Ishikawa (cell line): ENCODE results near the gene SEMA3G.

Experiments
- CEBPB ChIP-seq: IDR thresholded peaks from 2 replicates; pipeline ENCODE4 v1.6.1; 2012
- EP300 ChIP-seq: IDR thresholded peaks from 2 replicates; pipeline ENCODE4 v1.6.1; 2012; ENCODE audit warnings: borderline replicate concordance
- RAD21 ChIP-seq: IDR thresholded peaks from 2 replicates; pipeline ENCODE4 v1.6.1; 2012; ENCODE audit warnings: low read depth
- REST ChIP-seq: IDR thresholded peaks from 2 replicates; pipeline ENCODE4 v1.6.1; 2012; ENCODE audit warnings: low read depth, mild to moderate bottlenecking
- YY1 ChIP-seq: IDR thresholded peaks from 2 replicates; pipeline ENCODE4 v1.6.1; 2012; ENCODE audit warnings: low read depth
- TF ChIP-seq, protein P1 (sequence below): IDR thresholded peaks from 2 replicates; pipeline ENCODE4 v1.6.1; 2012

GRCh38 chr3:52452126-52452525 is 7.2 kb upstream of the SEMA3G start:
- TF ChIP-seq REST (no peak), EP300 (no peak), RAD21 (no peak), YY1 (no peak), CEBPB (no peak)
- TF ChIP-seq, protein P1, sequence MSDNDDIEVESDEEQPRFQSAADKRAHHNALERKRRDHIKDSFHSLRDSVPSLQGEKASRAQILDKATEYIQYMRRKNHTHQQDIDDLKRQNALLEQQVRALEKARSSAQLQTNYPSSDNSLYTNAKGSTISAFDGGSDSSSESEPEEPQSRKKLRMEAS = no peak
